Astrocyte (in vitro differentiated cells and primary cell): ENCODE data around the gene VPS13C. TPM values are rescaled to one million over a fixed set of nuclear protein-coding genes. Genes with fewer than 3 reads are reported as not detected.

Experiments
- DNase-seq: peaks from one replicate; pipeline ENCODE4 v3.0.0-alpha.2; 2010; ENCODE audit warnings: low read depth
- FAIRE-seq: peaks from 2 replicates; lab custom pipeline; 2011; peaks lifted over from hg19 to GRCh38; lab: Jason Lieb, UNC
- H2AFZ ChIP-seq: 2 replicates; pipeline ENCODE4 v1.6.0; 2012; ENCODE audit warnings: low read depth, low read length, inconsistent platforms
- H3K27ac ChIP-seq: 2 replicates; pipeline ENCODE4 v1.5.1; 2011; ENCODE audit warnings: low read depth, low read length, inconsistent platforms
- H3K27me3 ChIP-seq: 2 replicates; pipeline ENCODE4 v1.6.0; 2011; ENCODE audit warnings: low read length, inconsistent platforms; ENCODE audit not compliant: insufficient read depth
- H3K36me3 ChIP-seq: 2 replicates; pipeline ENCODE4 v1.5.1; 2011; ENCODE audit warnings: low read length, inconsistent platforms; ENCODE audit not compliant: insufficient read depth
- H3K4me1 ChIP-seq: 2 replicates; pipeline ENCODE4 v1.5.1; 2011; ENCODE audit warnings: low read length, inconsistent platforms; ENCODE audit not compliant: insufficient read depth
- H3K4me2 ChIP-seq: 2 replicates; pipeline ENCODE4 v1.6.0; 2012; ENCODE audit warnings: low read length, inconsistent platforms
- H3K4me3 ChIP-seq: 2 replicates; pipeline ENCODE4 v1.5.1; 2011; ENCODE audit warnings: low read depth, mild to moderate bottlenecking, low read length, inconsistent platforms; ENCODE audit not compliant: insufficient read depth
- H3K79me2 ChIP-seq: 2 replicates; pipeline ENCODE4 v1.6.0; 2012; ENCODE audit warnings: mild to moderate bottlenecking, low read length, inconsistent platforms; ENCODE audit not compliant: insufficient read depth
- H3K9ac ChIP-seq: 2 replicates; pipeline ENCODE4 v1.6.0; 2012; ENCODE audit warnings: mild to moderate bottlenecking, low read length, inconsistent platforms
- H3K9me3 ChIP-seq: 2 replicates; pipeline ENCODE4 v1.5.1; 2012; ENCODE audit warnings: low read depth, mild to moderate bottlenecking, low read length, inconsistent platforms; ENCODE audit not compliant: insufficient read depth
- H4K20me1 ChIP-seq: 2 replicates; pipeline ENCODE4 v1.6.0; 2012; ENCODE audit warnings: low read length, inconsistent platforms; ENCODE audit not compliant: insufficient read depth
- H3K27ac Mint-ChIP-seq: one replicate; pipeline ENCODE4 v1.8.0; 2021; ENCODE audit warnings: mild to moderate bottlenecking, mixed read lengths; ENCODE audit not compliant: unreplicated experiment
- H3K27me3 Mint-ChIP-seq: one replicate; pipeline ENCODE4 v1.8.0; 2021; ENCODE audit warnings: low read depth, mixed read lengths; ENCODE audit not compliant: unreplicated experiment
- H3K36me3 Mint-ChIP-seq: one replicate; pipeline ENCODE4 v1.8.0; 2021; ENCODE audit warnings: low read depth, mixed read lengths; ENCODE audit not compliant: unreplicated experiment
- H3K4me1 Mint-ChIP-seq: one replicate; pipeline ENCODE4 v1.8.0; 2021; ENCODE audit warnings: low read depth, mixed read lengths; ENCODE audit not compliant: unreplicated experiment
- H3K4me3 Mint-ChIP-seq: one replicate; pipeline ENCODE4 v1.8.0; 2021; ENCODE audit warnings: mild to moderate bottlenecking, moderate library complexity, mixed read lengths; ENCODE audit not compliant: unreplicated experiment
- H3K9me3 Mint-ChIP-seq: one replicate; pipeline ENCODE4 v1.8.0; 2021; ENCODE audit warnings: mild to moderate bottlenecking, mixed read lengths; ENCODE audit not compliant: unreplicated experiment
- CTCF ChIP-seq: IDR thresholded peaks from 2 replicates; pipeline ENCODE4 v1.5.1; 2011; ENCODE audit warnings: low read depth, mild to moderate bottlenecking, inconsistent platforms, low read length, moderate library complexity; ENCODE audit not compliant: insufficient read depth
- EZH2 ChIP-seq: IDR thresholded peaks from 2 replicates; pipeline ENCODE4 v1.6.1; 2012; ENCODE audit warnings: mild to moderate bottlenecking, low read length, inconsistent platforms; ENCODE audit not compliant: insufficient read depth
- total RNA-seq: library from RNA; stranded (reverse); gene quantifications from 2 replicates; pipeline ENCODE4 v1.2.1, GENCODE V29; 2021

Gene VPS13C
- total RNA-seq, 1 donor from 2014 or later, result 35.4 TPM

DNA sequence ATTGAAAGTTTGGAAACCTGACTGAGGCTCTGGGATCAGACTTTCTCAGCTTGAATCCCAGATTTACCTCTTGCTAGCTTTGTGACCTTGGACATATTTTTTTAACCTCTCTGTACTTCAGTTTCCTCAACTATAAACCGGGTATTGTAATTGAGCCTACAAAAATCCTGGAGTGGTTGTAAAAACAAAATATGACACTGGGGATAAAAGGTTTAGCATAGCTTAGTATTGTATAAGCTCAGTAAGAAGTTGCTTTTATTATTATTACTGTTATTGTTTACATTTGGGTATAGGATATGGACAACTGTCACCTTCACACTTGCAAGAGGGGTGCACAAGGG is 28.1 kb upstream of the VPS13C start:
- H3K27ac Mint-ChIP-seq, result no peak overlapping the region
- H3K36me3 ChIP-seq, result no peaks in the 10 kb centered on the region
- FAIRE-seq (no peak), DNase-seq (no peak)
- no peaks in the 10 kb centered on the region for H3K27me3 Mint-ChIP-seq
- peaks cover 8% of the 10 kb centered on the region for H3K9me3 Mint-ChIP-seq
- no peak overlapping the region for H2AFZ ChIP-seq
- H3K36me3 Mint-ChIP-seq, result no peaks in the 10 kb centered on the region
- H3K4me3 ChIP-seq, result no peak overlapping the region
- H3K27ac ChIP-seq, result no peak overlapping the region
- no peaks in the 10 kb centered on the region for H3K9me3 ChIP-seq
- H3K79me2 ChIP-seq, result no peaks in the 10 kb centered on the region
- H3K4me1 ChIP-seq, result no peaks in the 10 kb centered on the region
- no peak overlapping the region for H3K4me3 Mint-ChIP-seq
- no peaks in the 10 kb centered on the region for H3K27me3 ChIP-seq
- no peaks in the 10 kb centered on the region for H4K20me1 ChIP-seq
- TF ChIP-seq CTCF, result no peak
- TF ChIP-seq EZH2, result no peak
- H3K4me2 ChIP-seq, result no peak overlapping the region
- peaks cover 7% of the 10 kb centered on the region for H3K4me1 Mint-ChIP-seq
- H3K9ac ChIP-seq, result no peak overlapping the region

GRCh38 chr15:62087671-62088352 is 27.6 kb upstream of the VPS13C start:
- H3K4me2 ChIP-seq, result no peak overlapping the region
- Mint-ChIP-seq H3K27me3 (no peaks in the 10 kb centered on the region), H3K4me3 (no peak overlapping the region), H3K9me3 (peaks cover 8% of the 10 kb centered on the region), H3K27ac (no peak overlapping the region), H3K4me1 (peaks cover 7% of the 10 kb centered on the region), H3K36me3 (no peaks in the 10 kb centered on the region)
- H4K20me1 ChIP-seq, result no peaks in the 10 kb centered on the region
- TF ChIP-seq CTCF, result no peak
- TF ChIP-seq EZH2, result no peak
- H3K79me2 ChIP-seq, result no peaks in the 10 kb centered on the region
- H3K4me1 ChIP-seq, result no peaks in the 10 kb centered on the region
- no peak overlapping the region for H3K27ac ChIP-seq
- H3K9me3 ChIP-seq, result no peaks in the 10 kb centered on the region
- H3K36me3 ChIP-seq, result no peaks in the 10 kb centered on the region
- peak; percentile 20 for DNase-seq
- H3K9ac ChIP-seq, result no peak overlapping the region
- no peak overlapping the region for H2AFZ ChIP-seq
- no peaks in the 10 kb centered on the region for H3K27me3 ChIP-seq
- H3K4me3 ChIP-seq, result no peak overlapping the region
- FAIRE-seq, result no peak

- H3K79me2 ChIP-seq, result no peaks in the 10 kb centered on the region
- DNase-seq, result no peak
- no peaks in the 10 kb centered on the region for H3K36me3 Mint-ChIP-seq
- H3K27me3 ChIP-seq, result no peaks in the 10 kb centered on the region
- no peak overlapping the region for H3K27ac ChIP-seq
- no peak overlapping the region for H3K9ac ChIP-seq
- no peaks in the 10 kb centered on the region for H3K27me3 Mint-ChIP-seq
- H3K9me3 ChIP-seq, result no peaks in the 10 kb centered on the region
- H3K4me1 ChIP-seq, result no peaks in the 10 kb centered on the region
- H3K9me3 Mint-ChIP-seq, result peaks cover 8% of the 10 kb centered on the region
- TF ChIP-seq CTCF (no peak), EZH2 (no peak)
- no peak overlapping the region for H2AFZ ChIP-seq
- H3K4me2 ChIP-seq, result no peak overlapping the region
- H3K4me3 Mint-ChIP-seq, result no peak overlapping the region
- FAIRE-seq, result no peak
- no peak overlapping the region for H3K4me3 ChIP-seq
- H3K4me1 Mint-ChIP-seq, result peaks cover 7% of the 10 kb centered on the region
- H4K20me1 ChIP-seq, result no peaks in the 10 kb centered on the region
- no peaks in the 10 kb centered on the region for H3K36me3 ChIP-seq
- H3K27ac Mint-ChIP-seq, result peak overlapping the region; percentile 54
Observed at GRCh38 chr15:62085740-62086139, 25.5 kb upstream of the VPS13C start.
